HepG2 (cell line): ENCODE measurements around the gene IGFBP6. TPM values are rescaled to one million over a fixed set of nuclear protein-coding genes. Genes with fewer than 3 reads are reported as not detected.

Source experiments
- NCOA2 ChIP-seq: sonication (generic); formaldehyde crosslinking; IDR thresholded peaks from 2 replicates; pipeline ENCODE4 v1.8.0; 2022; ENCODE audit warnings: inconsistent platforms
- ONECUT2 ChIP-seq: sonication (generic); formaldehyde crosslinking; IDR thresholded peaks from 2 replicates; pipeline ENCODE4 v1.4.0; 2020; ENCODE audit warnings: missing genetic modification reagents
- PHF5A ChIP-seq: IDR thresholded peaks from one replicate; pipeline ENCODE4 v1.6.1; 2018; ENCODE audit warnings: low read depth, missing genetic modification reagents; ENCODE audit not compliant: unreplicated experiment
- RXRB ChIP-seq: IDR thresholded peaks from 2 replicates; pipeline ENCODE4 v1.6.1; 2016; ENCODE audit warnings: borderline replicate concordance, missing genetic modification reagents, missing compliant biosample characterization
- SP1 ChIP-seq, 2 experiments: fragments of 450-650 bp in 1 of 2; sonication (generic) in 1 of 2; formaldehyde crosslinking in 1 of 2; IDR thresholded peaks; 2 replicates each; pipeline versions ENCODE4 v1.4.0 to v1.6.1; 2016 to 2020; ENCODE audit warnings: missing genetic modification reagents in 1 of 2
- TEAD3 ChIP-seq: optimal IDR thresholded peaks from 2 replicates; pipeline ENCODE3; 2016; ENCODE audit warnings: borderline replicate concordance
- YEATS2 ChIP-seq: sonication (generic); formaldehyde crosslinking; IDR thresholded peaks from 2 replicates; pipeline ENCODE4 v1.4.0; 2020; ENCODE audit warnings: missing genetic modification reagents, borderline replicate concordance
- ZFX ChIP-seq: sonication (generic); formaldehyde crosslinking; IDR thresholded peaks from 2 replicates; pipeline ENCODE4 v1.4.0; 2020; ENCODE audit warnings: mild to moderate bottlenecking, low read depth, missing genetic modification reagents, moderate library complexity
- ZNF350 ChIP-seq: sonication (generic); formaldehyde crosslinking; IDR thresholded peaks from 2 replicates; pipeline ENCODE4 v1.4.0; 2020; ENCODE audit warnings: mild to moderate bottlenecking, low read depth, missing genetic modification reagents, borderline replicate concordance
- ZNF614 ChIP-seq: IDR thresholded peaks from 2 replicates; pipeline ENCODE4 v1.6.1; 2018; ENCODE audit warnings: missing biosample characterization, missing genetic modification reagents, inconsistent platforms, borderline replicate concordance
- ZNF83 ChIP-seq: sonication (generic); formaldehyde crosslinking; IDR thresholded peaks from 2 replicates; pipeline ENCODE4 v1.4.0; 2020; ENCODE audit warnings: missing genetic modification reagents, mild to moderate bottlenecking, borderline replicate concordance
- ZNF850 ChIP-seq: sonication (generic); formaldehyde crosslinking; conservative IDR thresholded peaks from 2 replicates; pipeline ENCODE4 v1.9.0; 2021; ENCODE audit warnings: mild to moderate bottlenecking, missing genetic modification reagents
- polyA plus RNA-seq, 8 experiments: library from polyadenylated mRNA; depleted of rRNA in 3 of 8; stranded (reverse) in 7 of 8; unstranded in 1 of 8; fragments of >200 nt; fragmentation: Illumina TruSeq in 4 of 8; extraction: Trizol in 4 of 8; gene quantifications; 2 replicates each; pipeline versions ENCODE4 v1.2.1 to v1.2.3, GENCODE V29; 2011 to 2016; ENCODE audit warnings: low read depth in 4 of 8, missing spikeins in 1 of 8, mixed read lengths in 1 of 8; ENCODE audit not compliant: insufficient read depth in 1 of 8
- total RNA-seq, 5 experiments: library from RNA; depleted of rRNA; stranded (reverse); fragments of >200 nt; fragmentation: Illumina TruSeq; extraction: Trizol; gene quantifications; 2 replicates each; pipeline ENCODE4 v1.2.3, GENCODE V29; 2016; ENCODE audit warnings: low read depth in 1 of 5
- TF ChIP-seq, protein P1 (sequence below): sonication (generic); formaldehyde crosslinking; IDR thresholded peaks from 2 replicates; pipeline ENCODE4 v1.5.0; 2020; ENCODE audit warnings: missing genetic modification reagents
- TF ChIP-seq, protein P2 (sequence below): sonication (generic); formaldehyde crosslinking; IDR thresholded peaks from 2 replicates; pipeline ENCODE4; 2020; ENCODE audit warnings: missing genetic modification reagents, mild to moderate bottlenecking, borderline replicate concordance
- TF ChIP-seq, protein P3 (sequence below): sonication (generic); formaldehyde crosslinking; IDR thresholded peaks from 2 replicates; pipeline ENCODE4 v1.5.0; 2020; ENCODE audit warnings: missing genetic modification reagents
- TF ChIP-seq, protein P4 (sequence below): sonication (generic); formaldehyde crosslinking; IDR thresholded peaks from 2 replicates; pipeline ENCODE4 v1.5.0; 2020; ENCODE audit warnings: mild to moderate bottlenecking, missing genetic modification reagents, moderate library complexity
- TF ChIP-seq, protein P5 (sequence below): sonication (generic); formaldehyde crosslinking; IDR thresholded peaks from 2 replicates; pipeline ENCODE4 v1.5.0; 2020; ENCODE audit warnings: missing genetic modification reagents
- TF ChIP-seq, protein P6 (sequence below): sonication (generic); IDR thresholded peaks from 2 replicates; pipeline ENCODE4 v1.6.1; 2016; ENCODE audit warnings: low read depth, borderline replicate concordance

IGFBP6 gene
- total and polyA plus RNA-seq, 2 of the 13 experiments (the other 11 are each of a cell fraction or from before 2014, with no cell fraction given), result 3.9 to 25.2 TPM

DNA sequence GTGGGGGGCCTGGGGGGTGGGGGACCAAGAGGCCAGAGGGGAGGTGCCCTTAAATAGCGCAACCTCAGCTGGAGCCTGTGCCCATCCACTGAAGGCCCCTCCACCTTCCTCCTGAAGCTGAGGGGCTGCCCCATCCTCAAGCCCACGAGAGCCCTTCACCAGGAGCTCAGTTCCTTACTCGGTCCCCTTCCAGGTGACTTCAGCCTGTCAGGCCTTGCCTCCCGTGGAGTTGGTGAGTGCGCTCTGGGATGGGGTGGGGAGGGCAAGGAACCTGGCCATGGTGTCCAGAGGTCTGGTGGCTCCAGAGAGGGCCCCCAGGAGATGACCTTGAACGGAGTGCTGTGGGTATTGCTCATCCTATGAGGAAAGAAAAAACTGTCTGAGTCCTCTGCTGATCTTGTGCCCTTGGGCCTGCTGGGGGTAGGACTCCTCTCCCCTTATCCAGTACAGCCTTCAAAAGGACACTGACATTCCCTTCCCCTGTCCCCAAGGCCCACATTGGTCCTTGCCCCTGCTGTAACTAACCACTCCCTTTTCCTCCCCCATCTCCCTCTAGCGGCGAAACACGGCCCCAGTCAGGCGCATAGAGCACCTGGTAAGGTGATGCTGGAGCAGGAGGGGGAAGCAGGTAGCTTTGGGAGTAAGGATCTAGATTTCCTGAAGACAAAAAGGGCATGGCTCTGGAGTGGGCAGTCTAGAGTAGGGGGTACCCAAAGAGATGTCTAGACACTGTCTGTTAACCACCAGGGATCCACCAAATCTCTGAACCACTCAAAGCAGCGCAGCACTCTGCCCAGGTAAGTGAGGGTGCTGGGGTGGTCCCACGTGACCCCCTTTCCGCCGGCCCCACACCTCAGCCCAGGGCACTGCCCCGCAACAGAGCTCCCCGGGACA lies 44.0 kb upstream of the IGFBP6 start (continued):
- no peak; the same call in 1 of the 2 replicates for TF ChIP-seq ZNF83
- TF ChIP-seq NCOA2 (CRISPR knock-in tag), result peak; percentile 47; the same call in 1 of the 2 replicates
- TF ChIP-seq, protein P1, sequence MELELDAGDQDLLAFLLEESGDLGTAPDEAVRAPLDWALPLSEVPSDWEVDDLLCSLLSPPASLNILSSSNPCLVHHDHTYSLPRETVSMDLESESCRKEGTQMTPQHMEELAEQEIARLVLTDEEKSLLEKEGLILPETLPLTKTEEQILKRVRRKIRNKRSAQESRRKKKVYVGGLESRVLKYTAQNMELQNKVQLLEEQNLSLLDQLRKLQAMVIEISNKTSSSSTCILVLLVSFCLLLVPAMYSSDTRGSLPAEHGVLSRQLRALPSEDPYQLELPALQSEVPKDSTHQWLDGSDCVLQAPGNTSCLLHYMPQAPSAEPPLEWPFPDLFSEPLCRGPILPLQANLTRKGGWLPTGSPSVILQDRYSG, result no peak
- TF ChIP-seq, protein P2, sequence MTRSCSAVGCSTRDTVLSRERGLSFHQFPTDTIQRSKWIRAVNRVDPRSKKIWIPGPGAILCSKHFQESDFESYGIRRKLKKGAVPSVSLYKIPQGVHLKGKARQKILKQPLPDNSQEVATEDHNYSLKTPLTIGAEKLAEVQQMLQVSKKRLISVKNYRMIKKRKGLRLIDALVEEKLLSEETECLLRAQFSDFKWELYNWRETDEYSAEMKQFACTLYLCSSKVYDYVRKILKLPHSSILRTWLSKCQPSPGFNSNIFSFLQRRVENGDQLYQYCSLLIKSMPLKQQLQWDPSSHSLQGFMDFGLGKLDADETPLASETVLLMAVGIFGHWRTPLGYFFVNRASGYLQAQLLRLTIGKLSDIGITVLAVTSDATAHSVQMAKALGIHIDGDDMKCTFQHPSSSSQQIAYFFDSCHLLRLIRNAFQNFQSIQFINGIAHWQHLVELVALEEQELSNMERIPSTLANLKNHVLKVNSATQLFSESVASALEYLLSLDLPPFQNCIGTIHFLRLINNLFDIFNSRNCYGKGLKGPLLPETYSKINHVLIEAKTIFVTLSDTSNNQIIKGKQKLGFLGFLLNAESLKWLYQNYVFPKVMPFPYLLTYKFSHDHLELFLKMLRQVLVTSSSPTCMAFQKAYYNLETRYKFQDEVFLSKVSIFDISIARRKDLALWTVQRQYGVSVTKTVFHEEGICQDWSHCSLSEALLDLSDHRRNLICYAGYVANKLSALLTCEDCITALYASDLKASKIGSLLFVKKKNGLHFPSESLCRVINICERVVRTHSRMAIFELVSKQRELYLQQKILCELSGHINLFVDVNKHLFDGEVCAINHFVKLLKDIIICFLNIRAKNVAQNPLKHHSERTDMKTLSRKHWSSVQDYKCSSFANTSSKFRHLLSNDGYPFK, result no peak
- TF ChIP-seq, protein P3, sequence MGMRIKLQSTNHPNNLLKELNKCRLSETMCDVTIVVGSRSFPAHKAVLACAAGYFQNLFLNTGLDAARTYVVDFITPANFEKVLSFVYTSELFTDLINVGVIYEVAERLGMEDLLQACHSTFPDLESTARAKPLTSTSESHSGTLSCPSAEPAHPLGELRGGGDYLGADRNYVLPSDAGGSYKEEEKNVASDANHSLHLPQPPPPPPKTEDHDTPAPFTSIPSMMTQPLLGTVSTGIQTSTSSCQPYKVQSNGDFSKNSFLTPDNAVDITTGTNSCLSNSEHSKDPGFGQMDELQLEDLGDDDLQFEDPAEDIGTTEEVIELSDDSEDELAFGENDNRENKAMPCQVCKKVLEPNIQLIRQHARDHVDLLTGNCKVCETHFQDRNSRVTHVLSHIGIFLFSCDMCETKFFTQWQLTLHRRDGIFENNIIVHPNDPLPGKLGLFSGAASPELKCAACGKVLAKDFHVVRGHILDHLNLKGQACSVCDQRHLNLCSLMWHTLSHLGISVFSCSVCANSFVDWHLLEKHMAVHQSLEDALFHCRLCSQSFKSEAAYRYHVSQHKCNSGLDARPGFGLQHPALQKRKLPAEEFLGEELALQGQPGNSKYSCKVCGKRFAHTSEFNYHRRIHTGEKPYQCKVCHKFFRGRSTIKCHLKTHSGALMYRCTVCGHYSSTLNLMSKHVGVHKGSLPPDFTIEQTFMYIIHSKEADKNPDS (CRISPR knock-in tag), result no peak
- TF ChIP-seq ZNF350 (CRISPR knock-in tag), result peak; percentile 70
- TF ChIP-seq, protein P4, sequence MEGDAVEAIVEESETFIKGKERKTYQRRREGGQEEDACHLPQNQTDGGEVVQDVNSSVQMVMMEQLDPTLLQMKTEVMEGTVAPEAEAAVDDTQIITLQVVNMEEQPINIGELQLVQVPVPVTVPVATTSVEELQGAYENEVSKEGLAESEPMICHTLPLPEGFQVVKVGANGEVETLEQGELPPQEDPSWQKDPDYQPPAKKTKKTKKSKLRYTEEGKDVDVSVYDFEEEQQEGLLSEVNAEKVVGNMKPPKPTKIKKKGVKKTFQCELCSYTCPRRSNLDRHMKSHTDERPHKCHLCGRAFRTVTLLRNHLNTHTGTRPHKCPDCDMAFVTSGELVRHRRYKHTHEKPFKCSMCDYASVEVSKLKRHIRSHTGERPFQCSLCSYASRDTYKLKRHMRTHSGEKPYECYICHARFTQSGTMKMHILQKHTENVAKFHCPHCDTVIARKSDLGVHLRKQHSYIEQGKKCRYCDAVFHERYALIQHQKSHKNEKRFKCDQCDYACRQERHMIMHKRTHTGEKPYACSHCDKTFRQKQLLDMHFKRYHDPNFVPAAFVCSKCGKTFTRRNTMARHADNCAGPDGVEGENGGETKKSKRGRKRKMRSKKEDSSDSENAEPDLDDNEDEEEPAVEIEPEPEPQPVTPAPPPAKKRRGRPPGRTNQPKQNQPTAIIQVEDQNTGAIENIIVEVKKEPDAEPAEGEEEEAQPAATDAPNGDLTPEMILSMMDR (CRISPR knock-in tag), result peak; percentile 87
- TF ChIP-seq ZFX (CRISPR knock-in tag), result peak; percentile 69
- peak; percentile 56 for TF ChIP-seq PHF5A (CRISPR knock-in tag)
- TF ChIP-seq ONECUT2, result no peak
- TF ChIP-seq, protein P5, sequence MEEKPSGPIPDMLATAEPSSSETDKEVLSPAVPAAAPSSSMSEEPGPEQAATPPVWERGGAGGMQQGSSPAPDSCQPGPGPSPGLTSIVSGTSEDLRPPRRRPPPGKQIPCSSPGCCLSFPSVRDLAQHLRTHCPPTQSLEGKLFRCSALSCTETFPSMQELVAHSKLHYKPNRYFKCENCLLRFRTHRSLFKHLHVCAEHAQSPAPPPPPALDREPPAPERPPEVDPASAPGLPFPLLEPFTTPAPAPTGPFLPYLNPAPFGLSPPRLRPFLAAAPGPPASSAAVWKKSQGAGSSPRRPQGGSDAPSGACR (CRISPR knock-in tag), result peak; percentile 4; the same call in 1 of the 2 replicates
- no peak for TF ChIP-seq SP1 (IDR thresholded peaks at IDR 0.05)
- TF ChIP-seq SP1 (CRISPR knock-in tag; IDR thresholded peaks at IDR 0.05), result peak; percentile 63; the same call in 1 of the 2 replicates
- 0 out of 2 replicates have a peak, but pooled peaks have one; percentile 35 for TF ChIP-seq RXRB (CRISPR knock-in tag)
- no peak for TF ChIP-seq ZNF850 (CRISPR knock-in tag)
- TF ChIP-seq, protein P6, sequence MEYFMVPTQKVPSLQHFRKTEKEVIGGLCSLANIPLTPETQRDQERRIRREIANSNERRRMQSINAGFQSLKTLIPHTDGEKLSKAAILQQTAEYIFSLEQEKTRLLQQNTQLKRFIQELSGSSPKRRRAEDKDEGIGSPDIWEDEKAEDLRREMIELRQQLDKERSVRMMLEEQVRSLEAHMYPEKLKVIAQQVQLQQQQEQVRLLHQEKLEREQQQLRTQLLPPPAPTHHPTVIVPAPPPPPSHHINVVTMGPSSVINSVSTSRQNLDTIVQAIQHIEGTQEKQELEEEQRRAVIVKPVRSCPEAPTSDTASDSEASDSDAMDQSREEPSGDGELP, result 0 out of 2 replicates have a peak, but pooled peaks have one; percentile 33
- peak; percentile 67 for TF ChIP-seq TEAD3 (CRISPR knock-in tag)
- TF ChIP-seq YEATS2 (CRISPR knock-in tag), result peak; percentile 27; the same call in 1 of the 2 replicates
- TF ChIP-seq ZNF614 (CRISPR knock-in tag), result peak; percentile 43; the same call in 1 of the 2 replicates
